ENCODE results near the gene NUP54.

Gene NUP54

GRCh38 chr4:76188149-76188548 is 40.0 kb upstream of the NUP54 start:
- H3K4me3 ChIP-seq (ENCODE audit: low read length): no peak overlapping the region
- TF ChIP-seq CTCF (conservative IDR thresholded peaks at IDR 0.05; ENCODE audit: low read length): no peak
- DNase-seq (ENCODE audit: low read depth): no peak

DNA sequence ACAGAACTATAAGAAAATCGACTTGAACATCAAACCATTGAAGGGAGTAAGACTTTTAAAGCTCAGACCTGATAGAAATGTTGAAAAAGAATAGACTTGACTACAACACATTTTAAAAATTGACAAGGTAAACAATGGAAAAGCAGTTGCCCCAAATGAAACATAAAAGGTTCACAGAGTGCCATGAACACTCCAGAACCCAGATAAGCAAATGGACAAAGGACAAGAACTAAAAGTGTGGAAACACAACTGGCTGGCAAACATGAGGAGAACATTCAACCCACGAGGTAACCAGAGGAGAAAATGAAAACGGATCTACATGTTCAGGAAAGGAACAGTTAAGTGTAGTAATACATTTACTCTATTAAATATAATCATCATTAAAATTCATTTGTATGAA is 39.0 kb upstream of the NUP54 start:
- DNase-seq (ENCODE audit: low read depth): no peak
- no peak for TF ChIP-seq CTCF (conservative IDR thresholded peaks at IDR 0.05; ENCODE audit: low read length)
- H3K4me3 ChIP-seq (ENCODE audit: low read length): no peak overlapping the region

DNA sequence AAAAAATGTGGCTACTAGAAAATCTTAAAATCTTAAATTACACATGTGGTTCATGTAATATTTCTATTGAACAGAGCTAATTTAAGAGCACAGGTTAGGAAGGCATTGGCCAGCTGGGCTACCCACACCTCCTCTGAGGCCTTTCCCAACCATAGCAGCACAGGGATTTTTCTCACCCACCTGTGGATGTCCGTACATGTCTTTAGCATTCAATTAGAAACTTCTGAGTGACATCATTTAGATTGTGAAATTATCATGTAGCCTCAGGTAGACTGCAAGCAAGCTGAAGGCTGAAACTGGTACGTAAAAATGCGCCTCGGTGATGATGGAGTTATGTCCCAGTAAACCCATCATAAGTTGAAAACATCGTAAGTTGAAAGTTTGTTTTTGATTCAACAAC is 34.3 kb upstream of the NUP54 start:
- no peak for DNase-seq (ENCODE audit: low read depth)
- H3K4me3 ChIP-seq (ENCODE audit: low read length): no peak overlapping the region
- TF ChIP-seq CTCF (conservative IDR thresholded peaks at IDR 0.05; ENCODE audit: low read length): no peak

DNA sequence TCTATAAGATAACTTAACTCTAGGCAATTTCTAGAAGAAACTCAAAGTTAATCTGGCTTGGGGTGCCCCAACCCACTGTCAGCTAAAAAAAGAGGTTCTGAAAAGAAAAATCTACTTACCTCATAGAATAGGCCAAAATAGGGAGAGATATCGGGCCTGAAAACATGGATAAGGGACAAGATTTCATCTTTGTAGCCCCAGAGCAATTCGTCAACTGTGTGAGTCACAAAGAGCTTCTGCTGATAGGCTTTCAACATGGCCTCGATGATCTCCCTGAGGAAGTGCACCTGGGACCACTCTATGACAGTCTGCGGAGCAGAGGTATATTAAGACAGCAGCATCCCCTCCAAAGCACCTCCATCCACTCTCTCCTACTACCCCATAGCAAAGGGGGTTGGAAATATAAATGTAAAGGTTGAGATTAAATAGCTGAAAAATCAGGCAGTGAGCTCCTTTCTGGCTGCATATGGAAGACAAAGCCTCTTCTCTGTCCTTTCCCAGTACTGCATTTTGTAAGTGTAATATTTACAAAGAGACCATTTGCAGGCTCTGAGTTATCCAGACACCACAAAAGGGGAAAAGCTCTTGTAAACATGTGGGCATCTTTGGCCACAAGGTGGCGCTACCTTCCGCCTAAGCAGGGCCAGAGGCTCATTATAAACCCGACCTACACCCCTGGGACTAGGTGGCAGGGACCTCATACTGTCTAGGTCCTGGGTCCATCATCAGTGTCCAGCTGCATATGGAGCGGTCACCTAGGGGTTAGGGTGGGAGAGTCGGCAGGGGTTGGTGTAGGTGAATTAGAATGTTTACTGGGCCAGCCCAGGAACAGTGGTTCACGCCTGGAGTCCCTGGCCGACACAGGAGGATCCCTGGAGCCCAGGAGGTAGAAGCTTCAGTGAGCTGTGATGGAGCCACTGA is 31.5 kb upstream of the NUP54 start:
- peak; percentile 78 for DNase-seq (ENCODE audit: low read depth)

DNA sequence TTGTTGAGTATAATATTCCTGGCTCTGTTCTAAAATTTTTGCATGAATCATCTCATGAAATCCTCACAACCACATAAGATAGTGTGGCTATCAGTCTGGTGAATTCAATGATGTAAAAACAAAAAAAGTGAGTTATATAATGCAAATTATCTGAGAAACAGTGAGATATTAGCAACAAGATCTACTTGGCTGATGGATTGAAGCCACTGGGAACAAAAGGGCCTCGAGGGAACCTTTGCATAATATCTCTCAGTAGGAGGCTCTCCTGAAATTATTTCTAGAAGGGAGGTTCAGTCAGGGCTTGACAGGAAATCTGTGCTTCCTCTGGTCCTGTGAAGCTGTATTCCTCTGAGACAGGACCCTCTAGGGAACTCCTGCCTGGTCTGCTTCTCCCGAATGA is 30.1 kb upstream of the NUP54 start:
- no peak overlapping the region for H3K4me3 ChIP-seq (ENCODE audit: low read length)
- no peak for TF ChIP-seq CTCF (conservative IDR thresholded peaks at IDR 0.05; ENCODE audit: low read length)
- DNase-seq (ENCODE audit: low read depth): no peak

More for the DNA sequence above, 31.5 kb upstream of the NUP54 start:
- no peak overlapping the region for H3K4me3 ChIP-seq (ENCODE audit: low read length)
- peak; percentile 95 for TF ChIP-seq CTCF (conservative IDR thresholded peaks at IDR 0.05; ENCODE audit: low read length)

- no peak for DNase-seq (ENCODE audit: low read depth)
- H3K4me3 ChIP-seq (ENCODE audit: low read length): no peak overlapping the region
- TF ChIP-seq CTCF (conservative IDR thresholded peaks at IDR 0.05; ENCODE audit: low read length): no peak
Measured at GRCh38 chr4:76177709-76178108, 29.5 kb upstream of the NUP54 start.

- DNase-seq (ENCODE audit: low read depth): no peak
- TF ChIP-seq CTCF (conservative IDR thresholded peaks at IDR 0.05; ENCODE audit: low read length): no peak
- H3K4me3 ChIP-seq (ENCODE audit: low read length): no peak overlapping the region
Measured at GRCh38 chr4:76175336-76175735, 27.1 kb upstream of the NUP54 start.

All from AG10803 (cell line).